Cardiac atrium fibroblast (primary cell): ENCODE data around the gene CCL13. TPM values are rescaled to one million over a fixed set of nuclear protein-coding genes. Genes with fewer than 3 reads are reported as not detected.

Experiments
- total RNA-seq: library from RNA; depleted of rRNA; stranded (reverse); fragments of >200 nt; gene quantifications from 2 replicates; pipeline ENCODE4 v1.2.3, GENCODE V29; 2015

The CCL13 gene
- not detected in 2 replicates for total RNA-seq

DNA sequence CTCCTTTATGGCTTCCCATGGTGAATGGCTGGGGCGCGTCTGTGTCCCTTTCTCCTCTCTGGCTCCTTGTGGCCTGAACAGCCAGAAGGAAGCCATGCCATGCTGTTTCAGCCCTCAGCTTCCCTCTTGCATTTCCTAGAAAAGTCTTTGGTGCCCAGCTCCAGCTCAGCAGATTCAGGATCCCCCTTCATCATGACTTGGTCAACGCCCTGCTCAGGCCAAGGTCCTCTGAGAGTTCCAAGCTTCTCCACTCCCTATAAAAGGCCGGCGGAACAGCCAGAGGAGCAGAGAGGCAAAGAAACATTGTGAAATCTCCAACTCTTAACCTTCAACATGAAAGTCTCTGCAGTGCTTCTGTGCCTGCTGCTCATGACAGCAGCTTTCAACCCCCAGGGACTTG, at the start of gene CCL13:
CCL13 (plus strand) TSS at position 287 of the 400 bp plus-strand sequence; CDS start at position 334, 47 bp downstream.

DNA sequence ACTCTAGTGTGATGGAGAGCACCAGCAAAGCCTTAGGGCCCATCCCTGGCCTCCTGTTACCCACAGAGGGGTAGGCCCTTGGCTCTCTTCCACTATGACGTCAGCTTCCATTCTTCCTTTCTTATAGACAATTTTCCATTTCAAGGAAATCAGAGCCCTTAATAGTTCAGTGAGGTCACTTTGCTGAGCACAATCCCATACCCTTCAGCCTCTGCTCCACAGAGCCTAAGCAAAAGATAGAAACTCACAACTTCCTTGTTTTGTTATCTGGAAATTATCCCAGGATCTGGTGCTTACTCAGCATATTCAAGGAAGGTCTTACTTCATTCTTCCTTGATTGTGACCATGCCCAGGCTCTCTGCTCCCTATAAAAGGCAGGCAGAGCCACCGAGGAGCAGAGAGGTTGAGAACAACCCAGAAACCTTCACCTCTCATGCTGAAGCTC, 37.2 kb upstream of the CCL13 start, which contains the start of gene CCL8:
CCL8 (plus strand) TSS at position 397 of the 445 bp plus-strand sequence. CDS start 67 bp downstream, outside the sequence.

DNA sequence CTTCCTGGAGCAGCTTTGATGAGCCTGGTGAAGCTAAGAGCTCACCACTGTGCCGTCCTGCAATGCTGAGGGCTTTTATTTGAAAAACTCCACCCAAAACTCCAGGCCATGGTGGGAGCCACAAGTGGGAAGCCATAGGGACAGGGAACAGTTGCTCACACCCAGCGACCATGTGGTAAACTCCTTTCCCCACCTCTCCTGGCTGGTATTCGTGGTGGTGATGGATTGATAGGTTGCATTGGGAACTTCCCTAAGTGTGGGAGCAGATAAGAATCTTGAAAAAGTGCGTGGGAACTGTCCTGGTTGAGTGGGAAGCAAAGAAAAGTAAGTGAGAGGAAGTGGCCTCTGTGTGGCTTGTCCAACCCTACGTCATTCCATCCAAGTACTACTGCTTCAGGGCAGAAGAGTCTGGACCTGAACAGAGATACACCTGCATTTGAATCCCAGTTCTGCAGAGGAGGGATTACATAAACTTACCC, 6.9 kb downstream of the CCL13 start, which contains the start of gene CCL1:
CCL1 (minus strand) TSS at position 51 of the 479 bp plus-strand sequence. CDS start 72 bp downstream, outside the sequence.

Other genes with a start within 250 kb of the CCL13 start
- gene CCL2, start 101.2 kb upstream of the CCL13 start, total RNA-seq, result 212 and 757 TPM in 2 replicates
- gene CCL7, start 86.3 kb upstream of the CCL13 start, total RNA-seq, result 1.1 and 3.4 TPM in 2 replicates
- gene CCL11, start 70.7 kb upstream of the CCL13 start, total RNA-seq, result 0.18 and 2.4 TPM in 2 replicates
- gene CCL8, start 37.0 kb upstream of the CCL13 start, total RNA-seq, result 0.16 TPM in 1 of 2 replicates, not detected in the other
- not detected in 2 replicates for gene CCL1, start 6.8 kb downstream of the CCL13 start, total RNA-seq
- not detected in 2 replicates for gene TMEM132E, start 223.1 kb downstream of the CCL13 start, total RNA-seq